Measurements from ENCODE around the gene C4orf50.

Gene C4orf50

DNA sequence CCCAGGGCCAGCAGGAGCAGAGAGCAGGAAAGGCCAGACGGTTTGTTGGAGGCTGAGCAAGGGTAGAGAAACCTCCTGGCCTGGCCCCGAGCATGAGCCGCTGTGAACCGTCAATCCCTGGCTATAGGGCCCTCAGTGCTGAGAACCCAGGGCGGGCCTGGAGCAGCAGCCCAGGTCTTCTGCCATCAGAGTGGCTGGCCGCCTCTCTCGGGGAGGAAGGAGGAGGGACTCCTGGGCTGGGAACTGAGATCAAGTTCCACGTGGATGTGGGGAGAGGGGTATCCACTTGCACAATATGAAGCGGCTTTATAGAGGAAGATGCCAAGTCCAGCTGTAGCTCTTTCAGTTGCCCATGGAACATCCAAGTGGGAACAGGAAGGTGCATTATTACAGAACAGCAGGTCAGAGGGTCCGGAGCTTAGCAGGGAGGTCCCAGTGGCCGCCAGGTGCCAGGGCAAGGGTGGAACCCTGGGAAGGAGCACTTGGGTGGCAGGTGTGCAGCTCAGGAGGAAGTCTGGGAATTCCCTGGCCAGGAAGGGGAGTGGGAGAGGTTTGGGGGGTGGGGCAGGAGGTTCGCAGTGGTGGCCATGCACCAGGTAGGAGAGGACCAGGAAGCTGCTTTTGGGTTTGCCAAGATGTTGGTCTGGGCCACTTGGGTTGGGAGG, 93.6 kb downstream of the C4orf50 start:
- Histone ChIP-seq H4K20me1 (ENCODE audit: insufficient read depth, low read length) (no peaks in the 10 kb centered on the region), H3K4me1 (ENCODE audit: insufficient read depth, low read length) (no peaks in the 10 kb centered on the region), H3K4me2 (ENCODE audit: insufficient read depth, low read length) (no peak overlapping the region), H3K36me3 (ENCODE audit: insufficient read depth, low read length) (no peaks in the 10 kb centered on the region), H3K27me3 (ENCODE audit: insufficient read depth, low read length, poor library complexity) (no peaks in the 10 kb centered on the region), H2AFZ (ENCODE audit: low read depth, low read length) (no peak overlapping the region), H3K27ac (ENCODE audit: low read length) (no peak overlapping the region), H3K9me3 (ENCODE audit: insufficient read depth, low read length, severe bottlenecking) (no peaks in the 10 kb centered on the region), H3K79me2 (ENCODE audit: insufficient read depth, low read length) (no peaks in the 10 kb centered on the region), H3K4me3 (ENCODE audit: low read depth in 1 of 2, low read length in 2 of 2) (no peak overlapping the region), H3K9ac (ENCODE audit: low read depth, low read length) (no peak overlapping the region)
- ATAC-seq (ENCODE audit: insufficient read depth, low read depth), result no peak
- no peak for TF ChIP-seq EZH2 (IDR thresholded peaks at IDR 0.05; ENCODE audit: borderline replicate concordance, low read depth, low read length, severe bottlenecking)
- TF ChIP-seq, protein P1, sequence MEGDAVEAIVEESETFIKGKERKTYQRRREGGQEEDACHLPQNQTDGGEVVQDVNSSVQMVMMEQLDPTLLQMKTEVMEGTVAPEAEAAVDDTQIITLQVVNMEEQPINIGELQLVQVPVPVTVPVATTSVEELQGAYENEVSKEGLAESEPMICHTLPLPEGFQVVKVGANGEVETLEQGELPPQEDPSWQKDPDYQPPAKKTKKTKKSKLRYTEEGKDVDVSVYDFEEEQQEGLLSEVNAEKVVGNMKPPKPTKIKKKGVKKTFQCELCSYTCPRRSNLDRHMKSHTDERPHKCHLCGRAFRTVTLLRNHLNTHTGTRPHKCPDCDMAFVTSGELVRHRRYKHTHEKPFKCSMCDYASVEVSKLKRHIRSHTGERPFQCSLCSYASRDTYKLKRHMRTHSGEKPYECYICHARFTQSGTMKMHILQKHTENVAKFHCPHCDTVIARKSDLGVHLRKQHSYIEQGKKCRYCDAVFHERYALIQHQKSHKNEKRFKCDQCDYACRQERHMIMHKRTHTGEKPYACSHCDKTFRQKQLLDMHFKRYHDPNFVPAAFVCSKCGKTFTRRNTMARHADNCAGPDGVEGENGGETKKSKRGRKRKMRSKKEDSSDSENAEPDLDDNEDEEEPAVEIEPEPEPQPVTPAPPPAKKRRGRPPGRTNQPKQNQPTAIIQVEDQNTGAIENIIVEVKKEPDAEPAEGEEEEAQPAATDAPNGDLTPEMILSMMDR (IDR thresholded peaks at IDR 0.05; ENCODE audit: borderline replicate concordance, extremely low read depth, low read length, poor library complexity, severe bottlenecking), result no peak
- DNase-seq, result no peak

DNA sequence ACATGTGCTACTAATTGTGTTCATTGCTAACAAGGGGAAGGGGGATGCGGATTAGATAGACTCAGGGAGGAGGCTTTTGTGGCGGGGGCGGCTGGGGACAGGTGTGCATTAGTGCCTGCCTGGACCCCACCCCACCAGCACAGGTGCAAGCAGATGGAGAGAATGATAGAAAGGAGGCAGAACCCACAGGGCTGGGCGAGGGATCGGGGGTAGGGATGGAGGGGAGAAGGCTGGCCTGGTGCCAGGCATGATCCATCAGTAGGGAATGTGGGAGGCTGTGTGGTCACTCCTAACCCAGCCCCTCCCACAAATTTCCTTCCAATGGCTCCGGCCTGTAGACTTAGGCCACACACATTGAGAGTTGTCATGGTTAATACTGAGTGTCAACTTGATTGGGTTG, 94.9 kb downstream of the C4orf50 start:
- H3K27ac ChIP-seq (ENCODE audit: low read length), result no peak overlapping the region
- ATAC-seq (ENCODE audit: insufficient read depth, low read depth), result no peak
- no peak for DNase-seq
- no peaks in the 10 kb centered on the region for H3K4me1 ChIP-seq (ENCODE audit: insufficient read depth, low read length)
- H4K20me1 ChIP-seq (ENCODE audit: insufficient read depth, low read length), result no peaks in the 10 kb centered on the region
- H3K9ac ChIP-seq (ENCODE audit: low read depth, low read length), result no peak overlapping the region
- H3K36me3 ChIP-seq (ENCODE audit: insufficient read depth, low read length), result no peaks in the 10 kb centered on the region
- TF ChIP-seq, protein P1 (IDR thresholded peaks at IDR 0.05; ENCODE audit: borderline replicate concordance, extremely low read depth, low read length, poor library complexity, severe bottlenecking), result no peak
- no peak for TF ChIP-seq EZH2 (IDR thresholded peaks at IDR 0.05; ENCODE audit: borderline replicate concordance, low read depth, low read length, severe bottlenecking)
- no peaks in the 10 kb centered on the region for H3K27me3 ChIP-seq (ENCODE audit: insufficient read depth, low read length, poor library complexity)
- no peaks in the 10 kb centered on the region for H3K9me3 ChIP-seq (ENCODE audit: insufficient read depth, low read length, severe bottlenecking)
- H2AFZ ChIP-seq (ENCODE audit: low read depth, low read length), result no peak overlapping the region
- H3K79me2 ChIP-seq (ENCODE audit: insufficient read depth, low read length), result no peaks in the 10 kb centered on the region
- H3K4me2 ChIP-seq (ENCODE audit: insufficient read depth, low read length), result no peak overlapping the region
- H3K4me3 ChIP-seq (ENCODE audit: low read depth in 1 of 2, low read length in 2 of 2), result no peak overlapping the region

DNA sequence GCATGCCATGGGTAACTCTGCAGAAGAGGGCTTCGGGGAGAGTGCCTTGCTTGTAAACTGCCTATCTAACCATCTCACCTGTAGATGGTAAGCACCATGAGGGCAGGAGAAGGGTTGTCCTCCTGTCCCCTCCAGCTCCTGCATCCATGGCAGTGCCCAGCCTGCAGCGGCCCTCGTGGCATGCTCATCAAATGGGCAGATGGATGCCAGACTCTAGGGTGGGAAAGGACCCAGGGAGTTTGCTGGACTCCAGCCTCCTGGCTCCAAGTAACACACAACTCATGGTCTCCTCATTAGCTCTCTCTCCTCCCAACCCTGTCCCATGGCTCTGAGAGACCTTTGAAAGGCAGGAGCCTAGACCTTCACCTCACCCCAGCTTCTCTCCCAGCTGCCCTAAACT, 95.7 kb downstream of the C4orf50 start:
- Histone ChIP-seq H3K79me2 (ENCODE audit: insufficient read depth, low read length) (no peaks in the 10 kb centered on the region), H3K36me3 (ENCODE audit: insufficient read depth, low read length) (no peaks in the 10 kb centered on the region), H3K27me3 (ENCODE audit: insufficient read depth, low read length, poor library complexity) (no peaks in the 10 kb centered on the region), H3K9ac (ENCODE audit: low read depth, low read length) (no peak overlapping the region), H3K4me3 (ENCODE audit: low read depth in 1 of 2, low read length in 2 of 2) (no peak overlapping the region), H2AFZ (ENCODE audit: low read depth, low read length) (no peak overlapping the region), H3K4me1 (ENCODE audit: insufficient read depth, low read length) (no peaks in the 10 kb centered on the region), H3K9me3 (ENCODE audit: insufficient read depth, low read length, severe bottlenecking) (no peaks in the 10 kb centered on the region), H3K27ac (ENCODE audit: low read length) (no peak overlapping the region), H3K4me2 (ENCODE audit: insufficient read depth, low read length) (no peak overlapping the region), H4K20me1 (ENCODE audit: insufficient read depth, low read length) (no peaks in the 10 kb centered on the region)
- ATAC-seq (ENCODE audit: insufficient read depth, low read depth) (no peak), DNase-seq (no peak)
- no peak for TF ChIP-seq EZH2 (IDR thresholded peaks at IDR 0.05; ENCODE audit: borderline replicate concordance, low read depth, low read length, severe bottlenecking)
- TF ChIP-seq, protein P1 (IDR thresholded peaks at IDR 0.05; ENCODE audit: borderline replicate concordance, extremely low read depth, low read length, poor library complexity, severe bottlenecking), result no peak

Measured in DND-41 (cell line).